LNCaP clone FGC (cell line): ENCODE measurements around the gene ATP8A2.

ENCODE experiments used
- DNase-seq: peaks from one replicate; pipeline ENCODE4 v3.0.0-alpha.2; 2011; ENCODE audit warnings: low read depth
- H3K4me3 ChIP-seq: 2 replicates; pipeline ENCODE4 v1.5.1; 2011; ENCODE audit warnings: mild to moderate bottlenecking, low read depth, low read length, control low read depth
- TF ChIP-seq, protein P1 (sequence below): IDR thresholded peaks from 2 replicates; pipeline ENCODE4 v1.5.1; 2012; ENCODE audit warnings: mild to moderate bottlenecking; ENCODE audit not compliant: control insufficient read depth, insufficient read depth; ENCODE audit errors: extremely low read depth

ATP8A2 gene

DNA sequence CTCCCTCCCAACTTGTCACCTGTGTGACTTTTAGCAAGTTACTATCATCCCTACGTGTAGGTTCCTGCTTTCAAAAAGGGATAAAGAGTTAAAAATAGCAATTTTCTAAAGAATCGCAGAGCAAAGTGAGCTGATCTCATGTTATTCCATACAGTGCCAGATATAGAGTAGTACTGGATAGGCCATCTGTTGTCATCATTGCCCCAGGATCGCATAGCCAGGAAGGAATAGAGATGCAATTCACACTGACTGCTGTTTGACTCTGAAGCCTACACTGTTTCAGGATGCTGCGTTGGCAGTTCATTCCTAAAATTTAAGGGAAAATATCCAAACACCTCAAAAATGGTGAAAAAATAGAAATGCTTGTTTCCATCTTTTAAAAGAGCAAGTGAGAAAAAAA lies 541.2 kb downstream of the ATP8A2 start:
- no peak overlapping the region for H3K4me3 ChIP-seq
- TF ChIP-seq, protein P1, sequence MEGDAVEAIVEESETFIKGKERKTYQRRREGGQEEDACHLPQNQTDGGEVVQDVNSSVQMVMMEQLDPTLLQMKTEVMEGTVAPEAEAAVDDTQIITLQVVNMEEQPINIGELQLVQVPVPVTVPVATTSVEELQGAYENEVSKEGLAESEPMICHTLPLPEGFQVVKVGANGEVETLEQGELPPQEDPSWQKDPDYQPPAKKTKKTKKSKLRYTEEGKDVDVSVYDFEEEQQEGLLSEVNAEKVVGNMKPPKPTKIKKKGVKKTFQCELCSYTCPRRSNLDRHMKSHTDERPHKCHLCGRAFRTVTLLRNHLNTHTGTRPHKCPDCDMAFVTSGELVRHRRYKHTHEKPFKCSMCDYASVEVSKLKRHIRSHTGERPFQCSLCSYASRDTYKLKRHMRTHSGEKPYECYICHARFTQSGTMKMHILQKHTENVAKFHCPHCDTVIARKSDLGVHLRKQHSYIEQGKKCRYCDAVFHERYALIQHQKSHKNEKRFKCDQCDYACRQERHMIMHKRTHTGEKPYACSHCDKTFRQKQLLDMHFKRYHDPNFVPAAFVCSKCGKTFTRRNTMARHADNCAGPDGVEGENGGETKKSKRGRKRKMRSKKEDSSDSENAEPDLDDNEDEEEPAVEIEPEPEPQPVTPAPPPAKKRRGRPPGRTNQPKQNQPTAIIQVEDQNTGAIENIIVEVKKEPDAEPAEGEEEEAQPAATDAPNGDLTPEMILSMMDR: no peak
- no peak for DNase-seq

DNA sequence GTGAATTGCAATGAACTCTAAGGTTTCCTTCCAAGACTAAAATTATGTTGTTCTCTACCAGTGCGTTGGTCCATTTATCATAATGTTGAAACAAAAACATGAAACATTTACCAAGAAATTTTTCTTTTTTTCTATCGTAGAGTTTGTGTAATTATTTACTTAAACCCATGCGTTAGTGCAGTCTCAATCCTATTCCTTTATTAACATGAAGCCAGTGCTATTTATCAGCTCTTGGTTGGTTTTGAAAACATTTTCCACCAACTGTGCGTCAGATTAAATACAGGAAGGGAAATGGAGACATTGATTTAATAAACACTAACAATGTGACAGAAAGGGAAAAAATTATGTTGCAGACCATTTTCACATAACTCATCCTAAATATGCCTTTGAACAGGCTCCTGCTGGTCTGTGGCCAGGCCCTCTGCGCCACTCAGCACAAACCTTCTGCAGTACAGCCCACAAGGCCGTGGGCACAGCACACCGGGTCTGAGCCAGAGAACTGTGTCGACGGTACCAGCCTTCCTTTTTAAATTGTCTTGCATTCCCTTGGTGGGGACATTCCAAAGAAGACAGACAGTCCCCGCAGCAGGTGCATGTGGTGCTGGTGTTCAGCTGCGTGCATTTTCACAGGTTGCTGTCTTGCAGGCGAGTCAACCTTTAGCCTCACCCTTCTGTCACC lies 544.2 kb downstream of the ATP8A2 start:
- H3K4me3 ChIP-seq: no peak overlapping the region
- no peak for DNase-seq
- TF ChIP-seq, protein P1: no peak

DNA sequence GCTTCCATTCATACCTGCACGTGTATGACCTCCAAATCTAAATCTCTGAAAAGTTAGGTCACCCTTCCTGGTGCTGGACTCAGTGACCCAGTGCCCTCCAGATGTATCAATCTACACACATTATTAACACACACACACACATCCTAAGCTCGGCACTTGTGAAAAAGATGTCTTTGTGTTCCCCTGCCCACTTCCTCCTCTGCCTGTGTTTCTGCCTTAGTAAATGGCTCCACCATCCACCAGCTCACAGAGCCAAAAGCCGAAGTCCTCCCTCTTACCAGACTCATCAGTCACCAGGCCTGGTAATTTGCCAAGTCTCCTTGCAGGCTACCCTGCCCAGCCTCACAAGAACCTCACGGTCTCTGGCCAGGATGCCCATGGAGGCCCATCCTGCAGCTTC lies 548.5 kb downstream of the ATP8A2 start:
- H3K4me3 ChIP-seq: no peak overlapping the region
- TF ChIP-seq, protein P1: no peak
- no peak for DNase-seq

DNA sequence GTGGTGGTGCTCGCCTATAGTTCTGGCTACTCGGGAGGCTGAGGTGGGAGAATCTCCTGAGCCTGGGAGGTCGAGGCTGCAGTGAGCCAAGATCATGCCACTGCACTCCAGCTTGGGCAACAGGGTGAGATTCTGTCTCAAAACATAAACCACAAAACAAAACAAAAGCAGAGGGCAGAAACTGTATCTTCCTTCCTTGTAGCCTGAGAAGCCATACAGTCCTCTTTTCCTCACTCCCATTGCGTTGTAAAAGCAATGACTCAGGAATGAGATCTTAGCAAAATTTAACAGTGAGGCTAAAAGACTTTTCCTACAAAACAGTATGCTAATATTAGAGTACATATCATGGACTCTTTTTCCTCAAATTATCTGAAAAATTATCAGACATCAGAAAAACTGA lies 549.2 kb downstream of the ATP8A2 start:
- no peak for DNase-seq
- TF ChIP-seq, protein P1: no peak
- H3K4me3 ChIP-seq: no peak overlapping the region

DNA sequence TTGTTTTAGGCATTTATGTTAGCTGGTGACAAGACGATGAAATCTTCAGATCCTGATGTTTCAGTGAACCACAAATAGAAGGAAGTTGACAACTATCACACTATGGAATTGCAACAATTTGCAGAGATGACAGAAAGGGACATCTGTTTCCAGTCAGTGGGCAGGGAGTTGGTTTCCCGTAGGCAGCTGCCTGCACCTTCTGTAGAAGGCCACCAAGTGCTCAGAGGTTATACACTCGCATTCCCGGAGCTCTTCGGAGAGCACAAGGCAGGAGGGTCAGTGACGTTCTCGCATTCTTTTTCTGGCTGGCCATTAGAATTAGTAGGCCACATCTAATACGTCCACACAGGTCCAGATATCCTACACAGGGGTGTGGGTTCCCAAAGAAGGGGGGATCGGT lies 550.6 kb downstream of the ATP8A2 start:
- TF ChIP-seq, protein P1: no peak
- no peak overlapping the region for H3K4me3 ChIP-seq
- DNase-seq: no peak

DNA sequence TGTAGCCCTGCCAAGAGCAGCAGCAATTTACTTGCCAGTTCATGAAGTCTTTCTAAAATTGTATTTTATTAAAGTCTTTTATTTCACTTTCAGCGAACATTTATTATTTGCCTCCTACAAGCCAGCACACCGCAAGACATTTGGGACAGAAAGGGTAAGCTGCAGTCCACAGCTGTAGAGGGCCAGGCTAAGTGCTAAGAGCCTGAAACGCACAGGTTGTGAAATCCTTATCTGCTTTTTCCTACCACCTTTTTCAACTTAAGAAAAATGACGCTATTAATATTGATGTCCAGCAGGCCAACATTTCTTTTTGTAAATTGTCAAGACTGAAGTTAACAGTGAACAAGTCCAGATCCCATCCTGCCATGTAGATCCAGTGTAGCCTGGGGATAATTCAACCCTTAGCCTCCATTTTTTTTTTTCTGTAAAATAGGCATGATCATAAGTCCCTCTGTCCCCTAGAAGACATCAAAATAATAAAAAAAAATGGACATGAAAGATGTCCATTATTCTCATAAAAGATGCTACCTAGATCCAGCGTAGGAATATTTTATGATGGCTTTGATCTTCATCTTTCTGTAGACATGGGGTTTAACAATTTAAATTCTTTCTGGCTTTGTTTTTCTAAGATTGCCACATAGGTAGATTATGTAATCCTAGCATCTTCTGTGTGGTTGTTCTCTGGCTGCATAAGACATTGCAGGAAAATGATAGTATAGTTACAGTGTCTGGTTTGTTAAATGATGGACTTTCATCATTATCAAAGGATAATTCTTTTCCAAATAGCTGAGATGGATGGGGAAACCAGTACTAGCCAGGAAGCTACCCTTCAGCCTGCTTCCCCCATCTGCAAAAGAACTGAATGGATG lies 551.7 kb downstream of the ATP8A2 start:
- TF ChIP-seq, protein P1: no peak
- no peak for DNase-seq
- H3K4me3 ChIP-seq: no peak overlapping the region
